ENCODE measurements around the gene THAP5.

The THAP5 gene

GRCh38 chr7:108598153-108598552 is 28.6 kb upstream of the THAP5 start:
- peaks cover 39% of the 10 kb centered on the region for H3K4me1 ChIP-seq (ENCODE audit: insufficient read depth, low read length)
- no peaks in the 10 kb centered on the region for H3K9me3 ChIP-seq (ENCODE audit: low read length)
- H3K36me3 ChIP-seq (ENCODE audit: insufficient read depth, low read length): no peaks in the 10 kb centered on the region
- H3K4me3 ChIP-seq (ENCODE audit: low read length): peak overlapping the region; percentile 1
- no peak overlapping the region for H2AFZ ChIP-seq (ENCODE audit: low read depth, low read length)
- no peaks in the 10 kb centered on the region for H3K27me3 ChIP-seq (ENCODE audit: insufficient read depth, low read length)

DNA sequence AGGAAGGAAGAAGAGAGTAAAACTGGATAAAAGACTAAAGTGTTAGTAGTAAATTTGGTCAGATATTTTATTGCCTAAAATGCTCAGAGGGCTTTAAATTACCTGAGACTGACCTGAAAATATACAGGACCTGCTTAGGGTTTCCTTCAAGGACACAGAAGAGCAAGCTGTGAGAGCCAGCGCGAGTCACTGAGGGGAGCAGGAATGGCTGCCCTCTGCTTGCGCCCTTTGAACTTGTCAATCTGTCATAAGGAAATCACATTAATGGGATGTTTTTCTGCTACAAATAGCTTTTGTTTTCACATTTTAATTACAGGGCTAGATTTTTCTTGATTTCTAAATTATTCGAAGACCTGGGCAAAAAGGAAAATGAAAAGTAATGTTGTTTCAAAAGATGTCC is 27.1 kb upstream of the THAP5 start:
- H3K9me3 ChIP-seq (ENCODE audit: low read length): no peaks in the 10 kb centered on the region
- no peak overlapping the region for H2AFZ ChIP-seq (ENCODE audit: low read depth, low read length)
- H3K4me3 ChIP-seq (ENCODE audit: low read length): no peak overlapping the region
- H3K4me1 ChIP-seq (ENCODE audit: insufficient read depth, low read length): peaks cover 39% of the 10 kb centered on the region
- no peaks in the 10 kb centered on the region for H3K36me3 ChIP-seq (ENCODE audit: insufficient read depth, low read length)
- H3K27me3 ChIP-seq (ENCODE audit: insufficient read depth, low read length): no peaks in the 10 kb centered on the region

DNA sequence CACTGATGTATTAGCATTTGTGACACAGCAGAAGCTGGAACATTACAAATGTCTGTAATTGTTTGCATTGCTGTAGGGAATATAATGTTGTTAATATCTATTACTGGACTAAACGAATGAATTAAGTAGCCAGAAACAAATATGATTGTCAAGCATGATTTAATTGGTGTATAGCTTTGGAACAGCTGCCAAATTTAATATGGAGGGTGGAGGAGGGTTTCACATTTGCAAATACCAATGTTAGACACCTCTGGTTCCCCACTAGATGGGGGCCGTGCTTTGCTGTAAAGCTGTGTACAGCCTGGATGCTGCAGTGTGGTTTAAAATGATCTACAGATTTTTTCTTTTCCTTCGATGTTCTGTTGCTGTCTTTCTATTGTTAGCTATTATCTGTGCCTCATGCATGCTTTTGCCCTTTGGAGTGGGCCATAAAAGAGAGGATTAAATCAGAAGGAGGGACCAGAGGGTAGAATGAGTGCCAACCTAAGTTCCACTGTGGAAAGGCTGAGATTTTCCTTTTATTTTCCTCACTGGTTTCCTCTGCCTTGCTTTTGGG is 23.2 kb upstream of the THAP5 start:
- no peaks in the 10 kb centered on the region for H3K36me3 ChIP-seq (ENCODE audit: insufficient read depth, low read length)
- H3K27me3 ChIP-seq (ENCODE audit: insufficient read depth, low read length): no peaks in the 10 kb centered on the region
- H3K4me1 ChIP-seq (ENCODE audit: insufficient read depth, low read length): peaks cover 22% of the 10 kb centered on the region
- H2AFZ ChIP-seq (ENCODE audit: low read depth, low read length): peak overlapping the region; percentile 65
- no peaks in the 10 kb centered on the region for H3K9me3 ChIP-seq (ENCODE audit: low read length)
- peak overlapping the region; percentile 26 for H3K4me3 ChIP-seq (ENCODE audit: low read length)

DNA sequence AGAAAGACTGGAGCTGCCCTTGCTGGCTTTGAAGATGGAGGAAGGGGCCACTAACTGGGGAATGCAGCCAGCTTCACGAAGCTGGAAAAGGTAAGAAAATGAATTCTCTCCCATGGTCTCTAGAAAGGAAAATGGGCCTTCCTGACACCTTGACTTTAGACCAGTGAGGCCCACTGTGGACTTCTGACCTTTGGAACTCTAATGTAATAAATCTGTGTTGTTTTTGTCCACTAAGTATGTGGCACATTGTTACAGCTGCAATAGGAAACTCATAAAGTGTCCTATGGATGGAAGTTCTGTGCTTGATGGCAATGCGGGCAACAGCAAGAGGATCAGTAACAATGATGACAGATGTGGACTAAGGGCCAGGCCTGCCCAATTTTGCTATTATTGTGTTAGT is 21.1 kb upstream of the THAP5 start:
- Histone ChIP-seq H3K4me1 (ENCODE audit: insufficient read depth, low read length) (peaks cover 9% of the 10 kb centered on the region), H3K9me3 (ENCODE audit: low read length) (no peaks in the 10 kb centered on the region), H3K36me3 (ENCODE audit: insufficient read depth, low read length) (no peaks in the 10 kb centered on the region), H2AFZ (ENCODE audit: low read depth, low read length) (no peak overlapping the region), H3K27me3 (ENCODE audit: insufficient read depth, low read length) (no peaks in the 10 kb centered on the region), H3K4me3 (ENCODE audit: low read length) (no peak overlapping the region)

GRCh38 chr7:108589874-108590273 is 20.4 kb upstream of the THAP5 start:
- peaks cover 9% of the 10 kb centered on the region for H3K4me1 ChIP-seq (ENCODE audit: insufficient read depth, low read length)
- no peaks in the 10 kb centered on the region for H3K36me3 ChIP-seq (ENCODE audit: insufficient read depth, low read length)
- H2AFZ ChIP-seq (ENCODE audit: low read depth, low read length): no peak overlapping the region

GRCh38 chr7:108589199-108589598 is 19.7 kb upstream of the THAP5 start:
- no peaks in the 10 kb centered on the region for H3K36me3 ChIP-seq (ENCODE audit: insufficient read depth, low read length)
- no peaks in the 10 kb centered on the region for H3K27me3 ChIP-seq (ENCODE audit: insufficient read depth, low read length)
- H2AFZ ChIP-seq (ENCODE audit: low read depth, low read length): no peak overlapping the region
- peaks cover 9% of the 10 kb centered on the region for H3K4me1 ChIP-seq (ENCODE audit: insufficient read depth, low read length)
- H3K9me3 ChIP-seq (ENCODE audit: low read length): no peaks in the 10 kb centered on the region
- no peak overlapping the region for H3K4me3 ChIP-seq (ENCODE audit: low read length)

More at GRCh38 chr7:108589874-108590273, 20.4 kb upstream of the THAP5 start:
- H3K9me3 ChIP-seq (ENCODE audit: low read length): no peaks in the 10 kb centered on the region
- no peak overlapping the region for H3K4me3 ChIP-seq (ENCODE audit: low read length)
- no peaks in the 10 kb centered on the region for H3K27me3 ChIP-seq (ENCODE audit: insufficient read depth, low read length)

- Histone ChIP-seq H3K4me3 (ENCODE audit: low read length) (no peak overlapping the region), H3K27me3 (ENCODE audit: insufficient read depth, low read length) (no peaks in the 10 kb centered on the region), H2AFZ (ENCODE audit: low read depth, low read length) (no peak overlapping the region), H3K9me3 (ENCODE audit: low read length) (no peaks in the 10 kb centered on the region), H3K4me1 (ENCODE audit: insufficient read depth, low read length) (peaks cover 10% of the 10 kb centered on the region), H3K36me3 (ENCODE audit: insufficient read depth, low read length) (no peaks in the 10 kb centered on the region)
Measured at GRCh38 chr7:108586274-108586710, 16.8 kb upstream of the THAP5 start.

- Histone ChIP-seq H3K9me3 (ENCODE audit: low read length) (no peaks in the 10 kb centered on the region), H3K36me3 (ENCODE audit: insufficient read depth, low read length) (no peaks in the 10 kb centered on the region), H3K4me3 (ENCODE audit: low read length) (no peak overlapping the region), H2AFZ (ENCODE audit: low read depth, low read length) (no peak overlapping the region), H3K4me1 (ENCODE audit: insufficient read depth, low read length) (peaks cover 10% of the 10 kb centered on the region), H3K27me3 (ENCODE audit: insufficient read depth, low read length) (no peaks in the 10 kb centered on the region)
Measured at GRCh38 chr7:108585843-108586242, 16.3 kb upstream of the THAP5 start.

DNA sequence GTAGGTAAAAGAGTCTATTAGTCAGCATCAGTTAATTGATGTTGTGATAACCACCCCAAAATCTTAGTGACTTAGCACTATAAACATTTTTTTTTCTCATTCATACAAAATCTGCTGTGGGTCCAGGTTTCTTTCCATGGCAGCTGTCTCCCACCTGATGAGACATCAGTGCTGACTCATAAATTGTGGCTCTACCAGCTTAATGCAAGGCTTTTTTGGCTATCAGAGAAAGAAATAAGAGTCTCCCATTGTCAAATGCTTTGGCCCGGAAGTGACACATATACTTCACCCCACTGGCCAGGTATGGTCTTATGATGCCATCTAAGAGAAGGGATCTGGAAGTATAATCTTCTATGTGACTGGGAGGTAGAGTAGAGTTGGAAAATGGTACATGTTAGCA is 14.7 kb upstream of the THAP5 start:
- H3K4me3 ChIP-seq (ENCODE audit: low read length): no peak overlapping the region
- no peaks in the 10 kb centered on the region for H3K27me3 ChIP-seq (ENCODE audit: insufficient read depth, low read length)
- H2AFZ ChIP-seq (ENCODE audit: low read depth, low read length): no peak overlapping the region
- H3K4me1 ChIP-seq (ENCODE audit: insufficient read depth, low read length): peaks cover 10% of the 10 kb centered on the region
- peaks cover 12% of the 10 kb centered on the region for H3K9me3 ChIP-seq (ENCODE audit: low read length)
- H3K36me3 ChIP-seq (ENCODE audit: insufficient read depth, low read length): no peaks in the 10 kb centered on the region

DNA sequence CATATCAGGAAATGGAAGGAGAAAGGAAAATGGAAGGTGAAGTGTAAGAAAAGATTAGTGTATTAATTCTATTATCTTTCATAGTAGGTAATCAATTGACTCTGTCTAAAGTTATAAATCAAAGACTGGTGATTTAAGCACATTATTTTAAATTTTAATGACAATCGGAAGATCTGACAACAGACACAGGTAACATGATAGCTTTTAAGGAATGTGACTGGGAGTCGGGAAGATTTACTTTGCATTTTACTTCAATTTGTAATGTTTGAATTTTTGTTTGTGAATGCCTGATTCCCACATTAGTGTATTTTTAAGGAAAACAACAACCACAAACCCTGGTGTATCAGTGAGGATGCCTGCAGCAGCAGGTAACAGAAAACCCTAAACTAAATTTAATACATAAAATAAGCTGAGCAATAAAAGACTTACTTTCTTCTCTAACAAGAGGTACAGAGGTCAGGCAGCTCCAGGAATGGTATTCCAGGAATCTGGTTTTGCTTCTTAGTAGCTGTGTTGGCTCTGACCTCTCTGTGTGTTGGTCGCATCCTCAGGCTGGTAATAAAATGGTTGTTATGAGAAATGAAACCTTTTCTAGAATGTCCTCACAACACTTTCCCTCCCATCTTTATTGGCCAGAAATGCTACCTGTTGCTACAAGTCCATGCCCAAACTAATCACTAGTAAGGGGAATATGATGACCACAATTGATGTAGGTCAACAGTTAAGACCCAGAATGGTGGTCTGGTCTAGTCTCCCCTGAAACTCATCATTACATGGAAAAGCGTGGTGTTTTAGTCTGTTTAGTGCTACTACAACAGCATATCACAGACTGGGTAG is 12.4 kb upstream of the THAP5 start:
- Histone ChIP-seq H3K36me3 (ENCODE audit: insufficient read depth, low read length) (no peaks in the 10 kb centered on the region), H3K27me3 (ENCODE audit: insufficient read depth, low read length) (no peaks in the 10 kb centered on the region), H3K4me3 (ENCODE audit: low read length) (no peak overlapping the region), H3K9me3 (ENCODE audit: low read length) (peaks cover 16% of the 10 kb centered on the region), H3K4me1 (ENCODE audit: insufficient read depth, low read length) (peaks cover 10% of the 10 kb centered on the region), H2AFZ (ENCODE audit: low read depth, low read length) (no peak overlapping the region)

GRCh38 chr7:108580298-108580697 is 10.8 kb upstream of the THAP5 start:
- Histone ChIP-seq H2AFZ (ENCODE audit: low read depth, low read length) (no peak overlapping the region), H3K36me3 (ENCODE audit: insufficient read depth, low read length) (peaks cover 6% of the 10 kb centered on the region), H3K9me3 (ENCODE audit: low read length) (peaks cover 16% of the 10 kb centered on the region), H3K27me3 (ENCODE audit: insufficient read depth, low read length) (no peaks in the 10 kb centered on the region), H3K4me3 (ENCODE audit: low read length) (no peak overlapping the region), H3K4me1 (ENCODE audit: insufficient read depth, low read length) (peaks cover 10% of the 10 kb centered on the region)

- H3K4me1 ChIP-seq (ENCODE audit: insufficient read depth, low read length): peaks cover 10% of the 10 kb centered on the region
- H3K36me3 ChIP-seq (ENCODE audit: insufficient read depth, low read length): peaks cover 15% of the 10 kb centered on the region
- H2AFZ ChIP-seq (ENCODE audit: low read depth, low read length): no peak overlapping the region
- peaks cover 16% of the 10 kb centered on the region for H3K9me3 ChIP-seq (ENCODE audit: low read length)
- H3K27me3 ChIP-seq (ENCODE audit: insufficient read depth, low read length): no peaks in the 10 kb centered on the region
- no peak overlapping the region for H3K4me3 ChIP-seq (ENCODE audit: low read length)
Measured at GRCh38 chr7:108578937-108579336, 9.4 kb upstream of the THAP5 start.

GRCh38 chr7:108576116-108576515 is 6.6 kb upstream of the THAP5 start:
- peaks cover 7% of the 10 kb centered on the region for H3K4me1 ChIP-seq (ENCODE audit: insufficient read depth, low read length)
- peaks cover 16% of the 10 kb centered on the region for H3K9me3 ChIP-seq (ENCODE audit: low read length)
- no peak overlapping the region for H2AFZ ChIP-seq (ENCODE audit: low read depth, low read length)
- no peaks in the 10 kb centered on the region for H3K27me3 ChIP-seq (ENCODE audit: insufficient read depth, low read length)
- H3K36me3 ChIP-seq (ENCODE audit: insufficient read depth, low read length): peaks cover 26% of the 10 kb centered on the region
- H3K4me3 ChIP-seq (ENCODE audit: low read length): no peak overlapping the region
